Measurements from ENCODE around the gene FAXDC2. TPM values are rescaled to one million over a fixed set of nuclear protein-coding genes. Genes with fewer than 3 reads are reported as not detected.

The FAXDC2 gene
- total and polyA plus RNA-seq, 2 of the 13 experiments (the other 11 are each of a cell fraction or from before 2014, with no cell fraction given): 4.7 to 58.8 TPM

GRCh38 chr5:154860123-154860522 is 9.7 kb upstream of the FAXDC2 start (continued):
- TF ChIP-seq REPIN1 (CRISPR knock-in tag; IDR thresholded peaks at IDR 0.05; ENCODE audit: borderline replicate concordance, low read depth) (0 out of 2 replicates have a peak, but pooled peaks have one; percentile 19), ZBTB7A (CRISPR knock-in tag; IDR thresholded peaks at IDR 0.05) (no peak), ZNF343 (CRISPR knock-in tag; IDR thresholded peaks at IDR 0.05) (no peak), ZNF431 (CRISPR knock-in tag; IDR thresholded peaks at IDR 0.05; ENCODE audit: borderline replicate concordance, low read depth) (no peak), ZNF138 (CRISPR knock-in tag; IDR thresholded peaks at IDR 0.05; ENCODE audit: low read depth) (no peak), PREB (CRISPR knock-in tag; IDR thresholded peaks at IDR 0.05) (no peak), ZNF773 (CRISPR knock-in tag; IDR thresholded peaks at IDR 0.05; ENCODE audit: borderline replicate concordance) (no peak), ZNF407 (CRISPR knock-in tag; IDR thresholded peaks at IDR 0.05; ENCODE audit: not compliant biosample characterization) (no peak), JUN (CRISPR knock-in tag; IDR thresholded peaks at IDR 0.05) (no peak), BRCA1 (CRISPR knock-in tag; IDR thresholded peaks at IDR 0.05) (no peak), ZNF12 (CRISPR knock-in tag; IDR thresholded peaks at IDR 0.05) (no peak), ZFP1 (CRISPR knock-in tag; IDR thresholded peaks at IDR 0.05) (no peak), SIN3B (IDR thresholded peaks at IDR 0.05; ENCODE audit: low read length) (no peak), NFYB (CRISPR knock-in tag; IDR thresholded peaks at IDR 0.05) (no peak), RARG (CRISPR knock-in tag; IDR thresholded peaks at IDR 0.05; ENCODE audit: low read depth) (no peak), HMGA1 (CRISPR knock-in tag; conservative IDR thresholded peaks at IDR 0.05) (no peak), TAF1 (CRISPR knock-in tag; IDR thresholded peaks at IDR 0.05) (no peak)
- TF ChIP-seq, protein P1, sequence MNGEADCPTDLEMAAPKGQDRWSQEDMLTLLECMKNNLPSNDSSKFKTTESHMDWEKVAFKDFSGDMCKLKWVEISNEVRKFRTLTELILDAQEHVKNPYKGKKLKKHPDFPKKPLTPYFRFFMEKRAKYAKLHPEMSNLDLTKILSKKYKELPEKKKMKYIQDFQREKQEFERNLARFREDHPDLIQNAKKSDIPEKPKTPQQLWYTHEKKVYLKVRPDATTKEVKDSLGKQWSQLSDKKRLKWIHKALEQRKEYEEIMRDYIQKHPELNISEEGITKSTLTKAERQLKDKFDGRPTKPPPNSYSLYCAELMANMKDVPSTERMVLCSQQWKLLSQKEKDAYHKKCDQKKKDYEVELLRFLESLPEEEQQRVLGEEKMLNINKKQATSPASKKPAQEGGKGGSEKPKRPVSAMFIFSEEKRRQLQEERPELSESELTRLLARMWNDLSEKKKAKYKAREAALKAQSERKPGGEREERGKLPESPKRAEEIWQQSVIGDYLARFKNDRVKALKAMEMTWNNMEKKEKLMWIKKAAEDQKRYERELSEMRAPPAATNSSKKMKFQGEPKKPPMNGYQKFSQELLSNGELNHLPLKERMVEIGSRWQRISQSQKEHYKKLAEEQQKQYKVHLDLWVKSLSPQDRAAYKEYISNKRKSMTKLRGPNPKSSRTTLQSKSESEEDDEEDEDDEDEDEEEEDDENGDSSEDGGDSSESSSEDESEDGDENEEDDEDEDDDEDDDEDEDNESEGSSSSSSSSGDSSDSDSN (CRISPR knock-in tag; IDR thresholded peaks at IDR 0.05): no peak
- TF ChIP-seq, protein P2, sequence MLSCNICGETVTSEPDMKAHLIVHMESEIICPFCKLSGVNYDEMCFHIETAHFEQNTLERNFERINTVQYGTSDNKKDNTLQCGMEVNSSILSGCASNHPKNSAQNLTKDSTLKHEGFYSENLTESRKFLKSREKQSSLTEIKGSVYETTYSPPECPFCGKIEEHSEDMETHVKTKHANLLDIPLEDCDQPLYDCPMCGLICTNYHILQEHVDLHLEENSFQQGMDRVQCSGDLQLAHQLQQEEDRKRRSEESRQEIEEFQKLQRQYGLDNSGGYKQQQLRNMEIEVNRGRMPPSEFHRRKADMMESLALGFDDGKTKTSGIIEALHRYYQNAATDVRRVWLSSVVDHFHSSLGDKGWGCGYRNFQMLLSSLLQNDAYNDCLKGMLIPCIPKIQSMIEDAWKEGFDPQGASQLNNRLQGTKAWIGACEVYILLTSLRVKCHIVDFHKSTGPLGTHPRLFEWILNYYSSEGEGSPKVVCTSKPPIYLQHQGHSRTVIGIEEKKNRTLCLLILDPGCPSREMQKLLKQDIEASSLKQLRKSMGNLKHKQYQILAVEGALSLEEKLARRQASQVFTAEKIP (CRISPR knock-in tag; IDR thresholded peaks at IDR 0.05; ENCODE audit: borderline replicate concordance): no peak

All from HepG2 (cell line).